Left ventricle myocardium inferior (tissue), 1 donor: ENCODE measurements around the gene GRIA1. TPM values are rescaled to one million over a fixed set of nuclear protein-coding genes. Genes with fewer than 3 reads are reported as not detected.

ENCODE experiments used
- DNase-seq: peaks from one replicate; pipeline ENCODE4 v3.0.0-alpha.2; 2020
- H3K27ac ChIP-seq: fragments of 200-600 bp; replicated peaks from 2 replicates; pipeline ENCODE4 v1.8.0; 2021
- H3K27me3 ChIP-seq: fragments of 200-600 bp; 2 replicates; pipeline ENCODE4 v1.8.0; 2021; ENCODE audit warnings: low read depth
- H3K36me3 ChIP-seq: fragments of 200-600 bp; 2 replicates; pipeline ENCODE4 v1.8.0; 2021
- H3K4me1 ChIP-seq: fragments of 200-600 bp; 2 replicates; pipeline ENCODE4 v1.8.0; 2021
- H3K4me3 ChIP-seq: fragments of 200-600 bp; 2 replicates; pipeline ENCODE4 v1.8.0; 2021; ENCODE audit warnings: mild to moderate bottlenecking, moderate library complexity
- H3K9me3 ChIP-seq: fragments of 200-600 bp; replicated peaks from 2 replicates; pipeline ENCODE4 v1.8.0; 2021
- CTCF ChIP-seq: fragments of 200-600 bp; IDR thresholded peaks from 2 replicates; pipeline ENCODE4 v1.8.0; 2021; ENCODE audit warnings: antibody characterized with exemption, mild to moderate bottlenecking, borderline replicate concordance
- intact Hi-C: fragments of 100-400 bp; cut with micrococcal nuclease; formaldehyde crosslinking; loops from one replicate; pipeline ENCODE4 v1.11.0; 2022
- total RNA-seq: library from RNA; stranded (reverse); fragmentation: NEBNext Ultra II Directional; extraction: Animal tissue kit (Norgen Biotek cat#: 25700); gene quantifications from one replicate; pipeline ENCODE4 v1.2.1, GENCODE V29; 2021
- donor health status: DM: no; HTN: yes; CAD: no; lungs with severe emphysema.

Gene GRIA1
- total RNA-seq, 1 donor from 2014 or later = 0.14 TPM

DNA sequence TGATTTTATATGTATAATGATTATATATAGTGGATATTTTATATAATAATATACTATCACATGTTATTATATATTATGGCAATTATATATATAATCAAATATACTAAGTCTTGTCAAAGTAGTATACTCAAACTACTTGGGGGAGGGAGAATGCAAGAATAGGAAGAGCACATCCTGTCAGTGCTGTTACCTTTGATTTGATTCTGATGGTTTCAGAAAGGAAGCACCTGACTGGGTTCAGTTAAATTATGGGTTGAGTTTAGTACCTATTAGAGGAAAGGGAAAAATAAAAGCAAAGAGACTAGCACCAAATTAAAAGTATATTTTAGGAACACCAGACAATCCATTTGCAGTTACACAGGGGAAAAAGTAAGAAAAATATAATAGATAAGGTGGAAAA lies 107.6 kb downstream of the GRIA1 start:
- Histone ChIP-seq H3K4me3 (no peak overlapping the region), H3K9me3 (peaks cover 3% of the 10 kb centered on the region), H3K27ac (no peak overlapping the region), H3K27me3 (no peaks in the 10 kb centered on the region), H3K4me1 (no peaks in the 10 kb centered on the region), H3K36me3 (no peaks in the 10 kb centered on the region)
- TF ChIP-seq CTCF = no peak
- intact Hi-C loops = no loop called here
- DNase-seq = no peak

GRCh38 chr5:153601377-153601776 lies 110.9 kb downstream of the GRIA1 start:
- H3K27ac ChIP-seq = no peak overlapping the region
- intact Hi-C loops = no loop called here
- no peaks in the 10 kb centered on the region for H3K4me1 ChIP-seq
- TF ChIP-seq CTCF = no peak
- no peaks in the 10 kb centered on the region for H3K36me3 ChIP-seq
- no peaks in the 10 kb centered on the region for H3K9me3 ChIP-seq
- no peak for DNase-seq
- H3K4me3 ChIP-seq = no peak overlapping the region
- no peaks in the 10 kb centered on the region for H3K27me3 ChIP-seq

DNA sequence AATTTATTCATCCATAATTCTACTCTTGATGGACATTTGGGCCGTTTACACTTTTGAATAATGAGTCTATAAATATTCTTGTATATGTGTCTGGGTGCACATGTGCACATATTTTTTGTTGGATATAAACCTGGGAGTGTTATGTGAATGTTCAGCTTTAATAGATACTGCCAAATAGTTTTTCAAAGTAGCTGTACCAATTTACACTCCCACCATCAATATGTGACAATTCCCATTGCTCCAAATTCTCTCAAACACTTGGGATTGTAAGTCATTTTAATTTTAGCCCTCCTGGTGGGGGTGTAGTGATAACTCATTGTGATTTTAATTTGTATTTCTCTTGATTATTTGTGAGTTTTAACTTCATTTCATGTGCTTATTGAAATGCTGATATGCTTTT lies 114.9 kb downstream of the GRIA1 start:
- DNase-seq = no peak
- peaks cover 7% of the 10 kb centered on the region for H3K4me1 ChIP-seq
- no peaks in the 10 kb centered on the region for H3K36me3 ChIP-seq
- intact Hi-C loops = no loop called here
- TF ChIP-seq CTCF = no peak
- no peaks in the 10 kb centered on the region for H3K9me3 ChIP-seq
- no peak overlapping the region for H3K27ac ChIP-seq
- no peak overlapping the region for H3K4me3 ChIP-seq
- no peaks in the 10 kb centered on the region for H3K27me3 ChIP-seq

GRCh38 chr5:153610009-153610408 lies 119.5 kb downstream of the GRIA1 start:
- intact Hi-C loops = no loop called here
- H3K27ac ChIP-seq = no peak overlapping the region
- no peaks in the 10 kb centered on the region for H3K27me3 ChIP-seq
- peaks cover 17% of the 10 kb centered on the region for H3K4me1 ChIP-seq
- no peak overlapping the region for H3K4me3 ChIP-seq
- no peak for DNase-seq
- no peak for TF ChIP-seq CTCF
- no peaks in the 10 kb centered on the region for H3K36me3 ChIP-seq
- no peaks in the 10 kb centered on the region for H3K9me3 ChIP-seq

- DNase-seq = no peak
- TF ChIP-seq CTCF = no peak
- intact Hi-C loops = no loop called here
Measured at GRCh38 chr5:153610811-153611210, 120.3 kb downstream of the GRIA1 start.

DNA sequence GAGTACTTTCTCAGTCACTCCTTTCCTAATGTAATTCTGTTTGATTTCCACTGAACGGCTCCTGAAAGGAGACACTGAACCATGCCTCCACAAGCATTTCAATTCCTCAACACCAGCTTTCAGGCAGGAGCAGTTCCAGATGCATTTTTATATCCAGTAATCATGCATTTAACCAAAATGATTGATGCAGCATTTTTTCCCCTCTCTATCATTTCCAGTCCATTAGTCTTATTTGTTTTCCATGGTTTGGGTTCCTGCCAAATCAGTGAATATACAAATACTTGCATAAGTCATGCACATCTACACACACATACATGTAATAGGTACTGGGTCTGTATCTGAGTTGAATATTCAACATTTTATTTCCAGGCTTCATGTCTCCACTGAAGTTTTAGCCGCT lies 122.7 kb downstream of the GRIA1 start:
- intact Hi-C loops = no loop called here
- Histone ChIP-seq H3K4me3 (no peak overlapping the region), H3K27me3 (no peaks in the 10 kb centered on the region), H3K4me1 (peaks cover 17% of the 10 kb centered on the region), H3K36me3 (no peaks in the 10 kb centered on the region), H3K27ac (no peak overlapping the region), H3K9me3 (no peaks in the 10 kb centered on the region)
- DNase-seq = no peak
- no peak for TF ChIP-seq CTCF

More at GRCh38 chr5:153610811-153611210, 120.3 kb downstream of the GRIA1 start:
- Histone ChIP-seq H3K4me3 (no peak overlapping the region), H3K27me3 (no peaks in the 10 kb centered on the region), H3K4me1 (peaks cover 17% of the 10 kb centered on the region), H3K27ac (no peak overlapping the region), H3K36me3 (no peaks in the 10 kb centered on the region), H3K9me3 (no peaks in the 10 kb centered on the region)
